ENCODE data around the gene ERFE. TPM values are rescaled to one million over a fixed set of nuclear protein-coding genes. Genes with fewer than 3 reads are reported as not detected.
A peak's percentile ranks its signal among the peaks of the same experiment; 100 is the strongest.

ERFE gene
- polyA plus RNA-seq, 1 of the 3 experiments (the other 2 are of a cell fraction), result 1.3 TPM

DNA sequence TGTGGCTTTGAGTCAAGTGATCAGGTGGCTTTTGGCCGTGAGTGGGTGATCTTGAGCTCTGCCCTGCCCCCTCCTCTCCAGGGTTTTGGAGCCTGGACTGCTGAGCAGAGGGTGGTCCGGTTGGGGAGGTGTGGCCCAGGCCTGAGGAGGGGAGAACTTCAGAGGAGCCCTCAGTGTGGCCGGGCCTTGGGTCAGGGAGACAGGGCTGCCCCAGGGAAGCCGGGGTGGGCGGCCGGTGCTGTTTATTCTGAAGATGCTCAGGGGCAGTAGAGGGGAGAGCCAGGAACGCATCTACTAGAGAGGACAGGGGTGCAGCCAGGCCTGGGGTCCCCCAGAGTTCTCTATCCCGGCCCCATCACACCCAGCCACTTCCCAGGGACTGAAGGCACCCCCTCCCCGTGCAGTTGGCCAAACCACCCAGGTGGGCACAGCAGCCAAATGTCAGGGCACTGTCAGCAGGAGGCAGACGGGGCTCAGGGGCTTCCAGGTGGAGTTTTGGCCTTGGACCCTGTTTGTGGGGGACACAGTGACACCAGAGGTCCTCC lies 963 bp downstream of the ERFE start:
- CTCF ChIA-PET, result interaction anchor here (0.6 to 7.1 kb wide), 12 partner anchors 11 to 739 kb away, joined by 3 to 58 read pairs (median 4); no protein-coding TSS in a partner anchor
- Histone ChIP-seq H3K4me3 (ENCODE audit: low read depth in 2 of 2, low read length in 1 of 2) (no peak overlapping the region), H3K9ac (no peak overlapping the region), H3K4me1 (ENCODE audit: control insufficient read depth in 1 of 2, insufficient read depth in 2 of 2, low read depth in 1 of 2, low read length in 1 of 2) (peaks cover 2 to 4% of the 10 kb centered on the region in 2 experiments; a peak in 1 of 4 replicates), H2AFZ (ENCODE audit: low read depth) (no peak overlapping the region; the same call in 1 of the 2 replicates), H3F3A (replicated peaks; ENCODE audit: insufficient read depth) (no peaks in the 10 kb centered on the region), H3K36me3 (replicated peaks in 1 of 2; ENCODE audit: control insufficient read depth in 1 of 2, insufficient read depth in 2 of 2, low read length in 1 of 2) (no peaks in the 10 kb centered on the region), H3K9me3 (no peaks in the 10 kb centered on the region), H3K79me2 (ENCODE audit: insufficient read depth) (no peaks in the 10 kb centered on the region), H4K20me1 (ENCODE audit: insufficient read depth) (no peaks in the 10 kb centered on the region), H3K27me3 (ENCODE audit: insufficient read depth) (no peaks in the 10 kb centered on the region), H3K27ac (ENCODE audit: low read depth in 2 of 2, low read length in 1 of 2) (no peak overlapping the region), H3K4me2 (peak overlapping the region; percentile 67; the same call in 1 of the 2 replicates), H3K9me2 (no peaks in the 10 kb centered on the region)
- no peak for DNase-seq
- TF ChIP-seq CHD2 (IDR thresholded peaks at IDR 0.05; ENCODE audit: low read length, partially characterized antibody) (no peak), TCF12 (IDR thresholded peaks at IDR 0.05) (no peak), FOXM1 (IDR thresholded peaks at IDR 0.05; ENCODE audit: low read depth) (no peak), RAD21 (IDR thresholded peaks at IDR 0.05; ENCODE audit: low read length) (no peak), FOSL2 (IDR thresholded peaks at IDR 0.05; ENCODE audit: borderline replicate concordance, low read depth) (no peak), RFX5 (IDR thresholded peaks at IDR 0.05; ENCODE audit: low read length) (no peak), TEAD4 (IDR thresholded peaks at IDR 0.05; ENCODE audit: borderline replicate concordance, insufficient read depth) (no peak), EP300 (IDR thresholded peaks at IDR 0.05; ENCODE audit: borderline replicate concordance in 1 of 2, low read depth in 1 of 2, low read length in 1 of 2) (no peak), POLR2AphosphoS5 (IDR thresholded peaks at IDR 0.05; ENCODE audit: low read depth, low read length) (no peak), MEF2A (IDR thresholded peaks at IDR 0.05; ENCODE audit: borderline replicate concordance, low read depth) (no peak)
- TF ChIP-seq, protein P1, sequence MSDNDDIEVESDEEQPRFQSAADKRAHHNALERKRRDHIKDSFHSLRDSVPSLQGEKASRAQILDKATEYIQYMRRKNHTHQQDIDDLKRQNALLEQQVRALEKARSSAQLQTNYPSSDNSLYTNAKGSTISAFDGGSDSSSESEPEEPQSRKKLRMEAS (IDR thresholded peaks at IDR 0.05; ENCODE audit: low read depth), result no peak
- TF ChIP-seq, protein P2, sequence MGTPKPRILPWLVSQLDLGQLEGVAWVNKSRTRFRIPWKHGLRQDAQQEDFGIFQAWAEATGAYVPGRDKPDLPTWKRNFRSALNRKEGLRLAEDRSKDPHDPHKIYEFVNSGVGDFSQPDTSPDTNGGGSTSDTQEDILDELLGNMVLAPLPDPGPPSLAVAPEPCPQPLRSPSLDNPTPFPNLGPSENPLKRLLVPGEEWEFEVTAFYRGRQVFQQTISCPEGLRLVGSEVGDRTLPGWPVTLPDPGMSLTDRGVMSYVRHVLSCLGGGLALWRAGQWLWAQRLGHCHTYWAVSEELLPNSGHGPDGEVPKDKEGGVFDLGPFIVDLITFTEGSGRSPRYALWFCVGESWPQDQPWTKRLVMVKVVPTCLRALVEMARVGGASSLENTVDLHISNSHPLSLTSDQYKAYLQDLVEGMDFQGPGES (IDR thresholded peaks at IDR 0.05; ENCODE audit: low read depth, low read length), result no peak
- POLR2A ChIA-PET, result no interaction called here
- WGBS (ENCODE audit: low lambda C conversion rate), result 81% methylated on average over 9 of the region's 10 CpGs

DNA sequence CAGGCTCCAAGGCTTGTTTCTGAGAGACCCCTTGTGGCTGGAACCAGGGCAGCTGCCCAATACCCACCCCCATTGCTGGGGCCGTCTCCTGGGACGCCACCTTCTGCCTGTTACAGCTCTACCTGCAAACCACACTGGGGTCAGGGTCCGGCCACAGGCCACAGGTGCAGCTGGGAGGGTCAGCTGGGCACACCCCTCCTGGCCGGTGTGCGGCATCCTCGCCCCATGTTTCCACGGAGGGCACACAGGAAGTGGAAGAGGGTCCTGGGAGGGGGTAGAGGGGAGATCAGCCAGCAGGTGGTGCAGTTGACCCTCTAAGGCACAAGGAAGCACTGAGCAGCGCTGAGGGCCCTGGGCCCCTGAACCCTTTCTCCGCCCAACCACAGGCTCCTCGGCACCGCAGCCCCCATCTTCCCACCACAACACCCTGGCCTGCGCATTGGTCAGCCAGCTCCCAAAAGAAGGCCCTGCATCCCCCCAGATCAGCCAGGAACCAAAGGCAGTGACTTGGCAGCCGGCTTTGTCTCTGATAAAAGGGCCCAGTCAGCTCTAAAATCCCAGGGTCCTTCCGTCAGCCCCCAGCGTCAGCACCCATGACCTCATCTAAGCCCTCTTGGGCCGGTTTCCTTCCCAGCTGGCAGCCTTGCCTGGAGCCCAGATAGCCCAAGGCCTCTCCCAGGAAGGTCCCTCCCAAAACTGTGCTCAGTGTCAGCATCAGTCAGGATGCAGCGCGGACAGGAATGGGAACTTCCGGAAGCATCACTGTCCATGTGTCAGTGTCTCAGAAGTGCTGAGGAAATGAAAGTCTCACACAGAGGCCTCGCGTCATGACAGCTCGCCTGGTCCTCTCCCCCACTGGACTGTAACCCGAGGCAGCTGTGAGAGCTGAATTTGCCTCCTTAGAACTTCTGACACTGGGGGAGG lies 1.7 kb downstream of the ERFE start:
- DNase-seq, result peak; percentile 73
- CTCF ChIA-PET, result interaction anchor here (0.9 to 7.1 kb wide), 13 partner anchors 9 to 328 kb away, joined by 3 to 58 read pairs (median 4); no protein-coding TSS in a partner anchor

More for the DNA sequence above, 1.7 kb downstream of the ERFE start:
- TF ChIP-seq, protein P3, sequence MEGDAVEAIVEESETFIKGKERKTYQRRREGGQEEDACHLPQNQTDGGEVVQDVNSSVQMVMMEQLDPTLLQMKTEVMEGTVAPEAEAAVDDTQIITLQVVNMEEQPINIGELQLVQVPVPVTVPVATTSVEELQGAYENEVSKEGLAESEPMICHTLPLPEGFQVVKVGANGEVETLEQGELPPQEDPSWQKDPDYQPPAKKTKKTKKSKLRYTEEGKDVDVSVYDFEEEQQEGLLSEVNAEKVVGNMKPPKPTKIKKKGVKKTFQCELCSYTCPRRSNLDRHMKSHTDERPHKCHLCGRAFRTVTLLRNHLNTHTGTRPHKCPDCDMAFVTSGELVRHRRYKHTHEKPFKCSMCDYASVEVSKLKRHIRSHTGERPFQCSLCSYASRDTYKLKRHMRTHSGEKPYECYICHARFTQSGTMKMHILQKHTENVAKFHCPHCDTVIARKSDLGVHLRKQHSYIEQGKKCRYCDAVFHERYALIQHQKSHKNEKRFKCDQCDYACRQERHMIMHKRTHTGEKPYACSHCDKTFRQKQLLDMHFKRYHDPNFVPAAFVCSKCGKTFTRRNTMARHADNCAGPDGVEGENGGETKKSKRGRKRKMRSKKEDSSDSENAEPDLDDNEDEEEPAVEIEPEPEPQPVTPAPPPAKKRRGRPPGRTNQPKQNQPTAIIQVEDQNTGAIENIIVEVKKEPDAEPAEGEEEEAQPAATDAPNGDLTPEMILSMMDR (IDR thresholded peaks at IDR 0.05), result peak; percentile 36; the same call in 1 of the 2 replicates
- 0 out of 2 replicates have a peak, but pooled peaks have one; percentile 33 for TF ChIP-seq SMC3 (IDR thresholded peaks at IDR 0.05; ENCODE audit: low read depth, low read length)
- TF ChIP-seq, protein P4, sequence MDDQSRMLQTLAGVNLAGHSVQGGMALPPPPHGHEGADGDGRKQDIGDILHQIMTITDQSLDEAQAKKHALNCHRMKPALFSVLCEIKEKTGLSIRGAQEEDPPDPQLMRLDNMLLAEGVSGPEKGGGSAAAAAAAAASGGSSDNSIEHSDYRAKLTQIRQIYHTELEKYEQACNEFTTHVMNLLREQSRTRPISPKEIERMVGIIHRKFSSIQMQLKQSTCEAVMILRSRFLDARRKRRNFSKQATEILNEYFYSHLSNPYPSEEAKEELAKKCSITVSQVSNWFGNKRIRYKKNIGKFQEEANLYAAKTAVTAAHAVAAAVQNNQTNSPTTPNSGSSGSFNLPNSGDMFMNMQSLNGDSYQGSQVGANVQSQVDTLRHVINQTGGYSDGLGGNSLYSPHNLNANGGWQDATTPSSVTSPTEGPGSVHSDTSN (IDR thresholded peaks at IDR 0.05), result no peak
- H3K79me2 ChIP-seq (ENCODE audit: insufficient read depth), result no peaks in the 10 kb centered on the region
- no peaks in the 10 kb centered on the region for H3K9me3 ChIP-seq
- no peak overlapping the region for H3K27ac ChIP-seq (ENCODE audit: low read depth in 2 of 2, low read length in 1 of 2)
- no peak overlapping the region for H3K9ac ChIP-seq
- no peak overlapping the region for H3K4me3 ChIP-seq (ENCODE audit: low read depth in 2 of 2, low read length in 1 of 2)
- no peaks in the 10 kb centered on the region for H3K27me3 ChIP-seq (ENCODE audit: insufficient read depth)
- H3K9me2 ChIP-seq, result no peaks in the 10 kb centered on the region
- H3K4me2 ChIP-seq, result no peak overlapping the region
- POLR2A ChIA-PET, result interaction anchor here (1.0 kb wide), 1 partner anchor 103 kb away, joined by 3 read pairs; no protein-coding TSS in a partner anchor
- WGBS (ENCODE audit: low lambda C conversion rate), result 95% methylated on average over 10 of the region's 23 CpGs
- no peaks in the 10 kb centered on the region for H3K36me3 ChIP-seq (replicated peaks in 1 of 2; ENCODE audit: control insufficient read depth in 1 of 2, insufficient read depth in 2 of 2, low read length in 1 of 2)
- no peaks in the 10 kb centered on the region for H4K20me1 ChIP-seq (ENCODE audit: insufficient read depth)
- no peak overlapping the region for H2AFZ ChIP-seq (ENCODE audit: low read depth)
- peaks cover 2 to 4% of the 10 kb centered on the region in 2 experiments; a peak in 1 of 4 replicates for H3K4me1 ChIP-seq (ENCODE audit: control insufficient read depth in 1 of 2, insufficient read depth in 2 of 2, low read depth in 1 of 2, low read length in 1 of 2)
- no peaks in the 10 kb centered on the region for H3F3A ChIP-seq (replicated peaks; ENCODE audit: insufficient read depth)
